ENCODE results near the gene KLHDC8A.

The KLHDC8A gene

GRCh38 chr1:205358579-205358978 is 1.9 kb upstream of the KLHDC8A start:
- TF ChIP-seq CTCF (IDR thresholded peaks at IDR 0.05; ENCODE audit: low read depth, low read length), result no peak
- DNase-seq (ENCODE audit: low read depth in 2 of 2), result no peak
- no peak overlapping the region for H3K4me3 ChIP-seq (replicated peaks in 1 of 2; ENCODE audit: low read depth in 2 of 2, low read length in 2 of 2)

- TF ChIP-seq CTCF (IDR thresholded peaks at IDR 0.05; ENCODE audit: low read depth, low read length), result no peak
- H3K4me3 ChIP-seq (replicated peaks in 1 of 2; ENCODE audit: low read depth in 2 of 2, low read length in 2 of 2), result no peak overlapping the region
- DNase-seq (ENCODE audit: low read depth in 2 of 2), result no peak
These were observed 845 bp upstream of the KLHDC8A start for GRCh38 chr1:205357567-205357966.

GRCh38 chr1:205355075-205355453 is 1.7 kb downstream of the KLHDC8A start:
- DNase-seq (ENCODE audit: low read depth in 2 of 2), result peak; percentile 37 to 82

GRCh38 chr1:205354259-205355074 is 2.3 kb downstream of the KLHDC8A start:
- peak; percentile 86 for DNase-seq (ENCODE audit: low read depth in 2 of 2)
- TF ChIP-seq CTCF (IDR thresholded peaks at IDR 0.05; ENCODE audit: low read depth, low read length), result peak; percentile 90
- no peak overlapping the region for H3K4me3 ChIP-seq (replicated peaks in 1 of 2; ENCODE audit: low read depth in 2 of 2, low read length in 2 of 2)

More at GRCh38 chr1:205355075-205355453, 1.7 kb downstream of the KLHDC8A start:
- TF ChIP-seq CTCF (IDR thresholded peaks at IDR 0.05; ENCODE audit: low read depth, low read length), result no peak
- no peak overlapping the region for H3K4me3 ChIP-seq (replicated peaks in 1 of 2; ENCODE audit: low read depth in 2 of 2, low read length in 2 of 2)

- H3K4me3 ChIP-seq (replicated peaks in 1 of 2; ENCODE audit: low read depth in 2 of 2, low read length in 2 of 2), result no peak overlapping the region
- no peak for TF ChIP-seq CTCF (IDR thresholded peaks at IDR 0.05; ENCODE audit: low read depth, low read length)
- no peak for DNase-seq (ENCODE audit: low read depth in 2 of 2)
These were observed 3.1 kb downstream of the KLHDC8A start for GRCh38 chr1:205353612-205354011.

GRCh38 chr1:205353191-205353590 is 3.5 kb downstream of the KLHDC8A start:
- TF ChIP-seq CTCF (IDR thresholded peaks at IDR 0.05; ENCODE audit: low read depth, low read length), result no peak
- no peak overlapping the region for H3K4me3 ChIP-seq (replicated peaks in 1 of 2; ENCODE audit: low read depth in 2 of 2, low read length in 2 of 2)
- DNase-seq (ENCODE audit: low read depth in 2 of 2), result no peak

Measured in cardiac fibroblast (primary cell).